ENCODE measurements around the gene ZBTB25.
"Not testable (repeated sequence)": the region's sequence is repeated elsewhere in the genome, so short reads cannot be mapped to it uniquely, and the experiment has no call there.

ZBTB25 gene

DNA sequence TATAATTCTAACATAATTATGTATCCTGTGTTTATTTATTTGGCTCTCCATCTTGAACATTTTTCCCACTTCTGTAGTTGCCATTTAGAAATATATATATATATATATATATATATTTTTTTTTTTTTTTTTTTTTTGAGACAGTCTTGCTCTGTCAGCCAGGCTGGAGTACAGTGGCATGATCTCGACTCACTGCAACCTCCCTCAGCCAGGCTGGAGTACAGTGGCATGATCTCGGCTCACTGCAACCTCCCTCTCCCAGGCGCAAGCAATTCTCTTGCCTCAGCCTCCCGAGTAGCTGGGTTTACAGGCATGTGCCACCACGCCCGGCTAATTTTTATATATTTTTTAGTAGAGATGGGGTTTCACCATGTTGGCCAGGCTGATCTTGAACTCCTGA is 14.0 kb upstream of the ZBTB25 start:
- not testable (repeated sequence) for DNase-seq (ENCODE audit: low read depth in 2 of 2, low spot score in 1 of 2)

DNA sequence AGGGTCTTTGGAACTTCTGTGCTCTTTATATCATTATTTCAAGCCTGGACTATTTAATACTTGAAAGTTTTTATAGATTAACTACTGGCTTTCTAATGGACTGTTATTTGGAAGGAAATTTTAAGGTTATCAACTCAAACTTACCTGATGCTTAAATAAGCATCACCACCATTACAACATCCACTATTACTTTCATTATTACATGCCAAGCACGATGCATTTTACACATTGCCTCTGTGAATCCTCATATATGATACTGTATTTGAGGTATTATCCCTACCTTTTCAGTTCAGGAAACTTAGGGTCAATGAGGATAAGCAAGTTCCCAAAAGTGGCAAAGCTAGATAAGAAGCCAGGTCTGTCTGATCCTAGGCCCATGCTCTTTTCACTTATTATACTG is 13.3 kb upstream of the ZBTB25 start:
- DNase-seq (ENCODE audit: low read depth in 2 of 2, low spot score in 1 of 2): no peak

DNA sequence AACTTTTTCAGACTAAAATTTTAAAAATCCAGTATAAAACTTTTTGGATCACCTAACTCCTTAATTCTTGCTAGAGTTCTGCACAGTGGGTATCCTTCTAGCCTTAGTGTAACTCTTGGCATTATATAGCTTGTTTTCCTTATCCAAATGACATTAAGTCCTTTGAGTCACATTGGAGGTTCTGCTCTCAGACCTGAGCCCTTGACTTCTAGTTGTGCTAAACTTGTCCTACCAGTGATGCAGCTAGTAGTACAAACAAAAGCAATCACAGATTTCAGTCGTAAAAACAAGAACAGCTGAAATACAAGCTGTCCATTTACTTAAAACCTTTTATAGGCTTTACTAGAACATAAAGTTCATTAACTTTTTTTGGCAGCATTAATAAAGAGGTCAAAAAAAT is 11.4 kb upstream of the ZBTB25 start:
- DNase-seq (ENCODE audit: low read depth in 2 of 2, low spot score in 1 of 2): no peak

DNA sequence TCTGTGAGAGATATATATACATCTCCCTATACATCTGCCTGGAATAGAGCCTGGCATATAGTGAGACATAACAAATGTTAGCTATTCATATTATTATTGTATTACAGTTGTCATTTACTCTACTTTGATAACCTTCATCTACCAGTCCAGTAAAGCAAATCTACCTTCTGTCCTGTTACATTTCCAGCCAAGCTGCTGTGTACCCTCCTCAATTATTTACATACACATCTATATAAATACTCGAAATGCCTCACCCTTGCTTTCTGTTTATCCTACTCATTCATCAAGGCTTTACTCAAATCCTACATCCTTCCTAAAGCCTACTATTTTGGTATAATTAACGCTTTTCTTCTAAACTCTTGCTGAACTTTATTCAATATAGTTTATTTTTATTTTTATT is 9.6 kb upstream of the ZBTB25 start:
- DNase-seq (ENCODE audit: low read depth in 2 of 2, low spot score in 1 of 2): no peak

DNA sequence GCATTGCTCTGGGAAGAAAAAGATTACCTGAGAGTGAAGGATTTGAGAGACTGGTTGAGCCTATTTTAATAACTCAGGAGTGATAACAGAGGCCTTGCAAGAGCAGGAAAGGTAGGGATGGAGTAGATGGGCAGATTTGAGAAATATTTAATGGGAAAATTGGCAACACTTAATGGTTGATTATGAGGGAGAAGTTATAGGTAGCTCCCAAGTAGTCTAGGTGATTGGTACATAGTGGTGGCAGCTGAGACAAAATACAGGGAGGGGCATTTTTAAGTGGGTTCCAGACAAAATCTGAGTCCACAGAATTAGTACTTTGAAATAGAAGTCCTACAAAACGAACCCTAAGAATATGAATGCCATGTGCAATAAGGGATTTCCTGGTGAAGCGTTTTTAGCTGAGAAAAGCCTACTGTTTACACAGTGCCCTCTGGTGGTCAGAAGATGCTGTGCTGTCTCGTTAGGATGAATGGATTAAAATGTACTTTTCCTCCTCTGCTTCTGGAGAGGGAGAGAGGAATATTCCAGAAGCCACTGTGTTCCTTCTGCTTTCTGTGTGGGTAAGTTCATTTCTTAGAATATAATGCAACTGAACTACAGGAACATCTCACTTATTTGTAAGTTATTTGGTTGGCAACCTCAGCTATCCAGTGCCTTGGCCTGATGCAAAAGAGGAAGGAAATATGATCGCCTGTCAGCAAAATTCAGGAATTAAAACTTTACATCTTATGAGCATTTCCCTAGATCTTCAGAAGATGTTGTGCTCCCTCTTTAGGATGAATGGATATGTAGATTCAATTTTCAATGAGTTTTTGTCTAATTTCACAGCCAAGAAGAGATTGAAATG is 7.4 kb upstream of the ZBTB25 start:
- peak; percentile 28 to 46 for DNase-seq (ENCODE audit: low read depth in 2 of 2, low spot score in 1 of 2)

DNA sequence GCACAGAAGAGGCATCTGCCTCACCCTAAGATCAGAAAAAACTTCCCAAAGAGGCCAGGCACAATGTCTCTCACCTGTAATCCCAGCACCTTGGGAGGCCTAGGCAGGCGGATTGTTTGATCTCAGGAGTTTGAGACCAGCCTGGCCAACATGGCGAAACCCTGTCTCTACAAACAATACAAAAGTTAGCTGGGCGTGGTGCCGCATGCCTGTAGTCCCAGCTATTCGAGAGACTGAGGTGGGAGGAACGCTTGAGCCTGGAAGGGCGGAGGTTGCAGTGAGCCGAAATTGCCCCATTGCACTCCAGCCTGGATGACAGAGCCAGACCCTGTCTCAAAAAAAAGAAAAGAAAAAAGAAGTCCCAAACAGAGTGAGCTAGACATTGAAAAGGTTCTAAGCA is 5.4 kb upstream of the ZBTB25 start:
- no peak for DNase-seq (ENCODE audit: low read depth in 2 of 2, low spot score in 1 of 2)

DNA sequence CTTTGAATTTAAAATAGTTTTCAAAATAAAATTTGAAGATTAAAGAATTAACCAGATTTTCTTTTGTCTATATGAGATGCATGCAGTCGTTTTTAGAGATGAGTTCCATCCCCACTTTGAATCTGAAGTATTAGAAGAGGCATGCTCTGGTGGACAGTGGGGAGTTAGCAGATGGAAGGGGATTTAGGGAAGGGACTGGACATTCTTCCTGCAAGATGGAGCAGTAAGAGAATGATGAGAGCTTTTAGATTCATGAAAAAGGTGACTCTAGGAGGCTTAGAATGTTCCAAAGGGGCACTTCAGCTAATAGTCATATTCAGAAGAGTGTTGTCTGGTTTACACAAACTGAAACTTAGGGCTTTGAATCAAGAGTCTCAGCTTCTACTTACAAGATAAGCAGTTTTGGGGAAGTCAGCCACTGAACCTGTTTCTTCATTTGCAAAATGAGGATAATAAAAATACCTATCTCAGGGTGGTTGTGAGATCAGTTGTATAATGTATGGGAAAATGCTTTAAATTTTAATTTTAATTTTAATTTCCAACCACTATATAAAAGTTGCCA is 4.7 kb upstream of the ZBTB25 start:
- no peak for DNase-seq (ENCODE audit: low read depth in 2 of 2, low spot score in 1 of 2)

DNA sequence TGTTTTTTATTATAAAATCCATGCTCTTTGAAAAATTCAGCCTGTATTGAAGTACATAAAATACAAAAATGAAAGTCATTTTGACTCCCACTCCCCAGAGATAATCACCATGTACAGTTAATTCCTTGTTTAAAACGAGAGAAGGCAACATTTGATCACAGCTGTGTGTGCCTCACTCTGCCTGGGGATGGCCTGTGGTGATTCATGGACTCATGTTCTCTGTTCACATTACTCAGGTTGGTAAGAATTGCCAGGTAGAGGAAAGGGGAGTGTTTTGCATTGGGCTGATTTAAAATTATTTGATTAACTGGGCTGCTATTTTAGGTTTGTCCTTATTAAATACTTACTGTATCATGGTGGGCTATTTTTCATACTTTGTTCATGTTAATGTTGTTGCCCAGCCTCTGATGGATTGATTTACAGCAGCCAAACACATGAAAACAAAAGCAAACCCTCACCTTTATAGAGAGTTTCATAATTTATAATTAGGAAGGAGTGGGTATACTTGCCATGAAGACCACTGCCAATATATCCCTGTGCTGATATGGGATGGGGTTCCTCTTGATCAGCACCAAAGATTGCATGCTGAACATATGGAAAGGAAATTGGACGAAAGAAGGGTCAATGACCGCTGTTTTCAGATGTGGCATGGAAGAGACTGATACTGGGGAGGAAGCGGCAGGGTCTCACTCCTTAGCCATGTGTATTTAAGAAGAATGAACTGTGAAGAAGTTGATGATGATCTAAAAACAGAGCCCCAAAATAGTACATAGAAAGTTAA is 3.9 kb upstream of the ZBTB25 start:
- DNase-seq (ENCODE audit: low read depth in 2 of 2, low spot score in 1 of 2): no peak

DNA sequence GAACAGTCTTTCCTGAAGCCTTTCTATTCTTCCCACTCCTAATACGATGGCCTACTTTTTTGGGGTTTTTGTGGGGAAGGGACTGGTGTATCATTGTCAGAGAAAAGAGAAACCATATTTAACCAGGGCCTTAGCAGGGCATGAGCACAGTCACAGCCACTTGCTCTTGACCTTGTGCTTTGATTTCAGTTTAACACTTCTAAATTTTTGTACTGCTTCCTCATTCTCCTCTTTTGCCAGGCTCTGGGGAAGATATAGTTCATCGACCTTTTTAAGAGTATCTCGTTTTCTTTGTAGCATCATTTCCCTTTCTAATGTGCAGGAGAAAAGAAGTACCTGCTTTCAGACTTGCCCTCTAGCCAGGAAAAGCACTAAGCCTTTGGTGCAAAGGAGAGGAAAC is 3.1 kb upstream of the ZBTB25 start:
- no peak for DNase-seq (ENCODE audit: low read depth in 2 of 2, low spot score in 1 of 2)

DNA sequence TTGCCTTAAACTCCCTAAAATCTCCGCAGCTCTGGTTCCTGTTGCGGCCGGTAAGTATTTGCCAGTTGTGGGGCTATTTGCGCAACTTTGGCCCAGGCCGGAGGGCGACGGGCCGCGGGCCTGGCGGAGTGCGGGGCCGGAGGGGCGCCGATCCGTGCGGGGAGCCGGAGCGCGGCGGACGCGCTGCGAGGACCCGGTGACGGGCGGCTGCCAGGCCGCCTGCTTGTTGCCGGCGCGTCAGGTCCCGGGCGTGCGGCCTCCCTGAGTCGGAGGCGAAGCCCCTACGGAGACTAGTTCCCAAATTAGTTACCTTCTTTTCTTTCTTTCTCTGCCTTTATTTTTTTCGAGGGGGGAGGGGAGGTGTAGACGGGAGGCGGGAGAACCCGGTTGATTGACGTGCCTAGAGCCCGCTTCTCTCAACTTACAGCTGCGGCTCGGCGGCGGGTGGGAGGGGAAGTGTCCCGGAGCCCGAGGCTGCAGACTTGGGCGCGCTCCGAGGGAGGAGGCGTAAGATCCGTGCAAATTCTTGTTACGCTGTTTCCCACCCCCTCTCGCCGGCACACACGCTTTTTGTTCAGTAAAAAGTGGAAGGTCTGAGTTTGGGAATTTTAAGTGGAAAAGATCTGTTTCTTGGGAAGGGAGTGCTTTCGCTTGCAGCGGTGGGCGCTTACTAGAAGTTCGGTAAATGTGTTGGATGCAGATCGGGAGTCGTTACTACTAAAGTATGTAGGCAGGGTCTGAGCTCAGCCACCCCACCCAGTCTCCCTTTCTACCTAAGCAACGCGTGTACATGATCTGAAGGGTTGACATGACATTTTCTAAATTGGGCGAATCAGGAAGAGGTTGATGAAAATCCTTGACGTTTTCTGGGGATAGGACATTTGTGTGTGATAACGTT is 1.5 kb upstream of the ZBTB25 start:
- DNase-seq (ENCODE audit: low read depth in 2 of 2, low spot score in 1 of 2): peak; percentile 60 to 70

DNA sequence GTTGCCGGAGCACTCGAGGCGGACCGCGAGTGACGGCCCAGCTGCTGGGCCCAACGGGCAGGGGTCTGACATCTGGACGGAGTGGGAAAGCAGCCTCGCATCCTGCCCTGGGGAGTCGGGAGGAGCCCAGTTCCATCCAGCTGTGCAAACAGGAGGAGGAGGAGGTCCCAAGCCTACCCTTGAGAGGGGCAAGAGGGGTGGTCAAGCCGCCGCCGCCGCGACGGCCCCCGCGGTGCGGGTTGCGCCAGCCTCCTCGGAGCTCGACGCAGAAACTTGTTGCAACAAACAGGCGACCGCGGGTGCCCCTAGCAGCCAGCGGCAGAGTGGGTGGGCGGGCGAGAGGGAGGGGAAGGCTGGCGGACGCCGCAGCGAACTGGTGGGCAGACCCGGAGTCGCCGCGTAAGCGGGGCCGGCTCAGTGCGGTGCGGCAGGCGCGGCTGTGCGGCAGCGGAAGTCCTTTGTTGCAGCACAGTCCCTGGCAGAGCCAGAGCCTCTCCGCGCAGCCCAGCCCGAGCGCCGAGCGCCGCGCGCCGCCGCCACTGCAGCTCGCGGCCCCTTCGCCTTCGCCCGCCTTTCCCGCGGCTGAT is 765 bp upstream of the ZBTB25 start, which contains the start of gene ZBTB1:
Gene ZBTB1 (plus strand): TSS at position 461 of the 587 bp plus-strand sequence. CDS start 16,735 bp downstream, outside the sequence.
- DNase-seq (ENCODE audit: low read depth in 2 of 2, low spot score in 1 of 2): peak; percentile 52 to 68

DNA sequence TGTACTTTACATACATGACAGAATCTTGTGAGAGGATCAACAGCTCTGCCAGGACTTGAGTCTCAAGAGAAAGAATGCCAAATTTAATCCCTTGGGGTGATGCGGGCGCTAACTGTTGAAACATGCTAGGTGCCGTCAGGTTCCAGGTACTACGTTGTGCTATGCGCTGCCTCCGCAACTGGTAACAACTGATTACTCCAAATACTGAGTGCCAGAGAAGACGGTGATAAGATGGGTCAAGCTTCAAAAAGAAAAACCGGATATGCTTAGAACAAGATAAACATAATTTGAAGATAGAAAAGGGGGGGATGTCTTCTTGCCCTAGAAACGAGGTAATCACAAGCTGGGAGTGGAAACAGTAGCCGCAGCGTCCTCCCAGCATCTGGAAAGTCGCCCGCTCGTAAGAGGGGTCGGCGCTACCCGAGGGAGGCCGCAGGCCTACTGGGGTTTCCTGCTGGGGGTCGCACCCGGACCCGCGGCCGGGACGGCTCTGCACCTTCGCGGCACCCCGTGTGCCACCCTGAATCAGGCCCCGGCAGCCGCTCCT is 678 bp downstream of the ZBTB25 start:
- no peak for DNase-seq (ENCODE audit: low read depth in 2 of 2, low spot score in 1 of 2)

DNA sequence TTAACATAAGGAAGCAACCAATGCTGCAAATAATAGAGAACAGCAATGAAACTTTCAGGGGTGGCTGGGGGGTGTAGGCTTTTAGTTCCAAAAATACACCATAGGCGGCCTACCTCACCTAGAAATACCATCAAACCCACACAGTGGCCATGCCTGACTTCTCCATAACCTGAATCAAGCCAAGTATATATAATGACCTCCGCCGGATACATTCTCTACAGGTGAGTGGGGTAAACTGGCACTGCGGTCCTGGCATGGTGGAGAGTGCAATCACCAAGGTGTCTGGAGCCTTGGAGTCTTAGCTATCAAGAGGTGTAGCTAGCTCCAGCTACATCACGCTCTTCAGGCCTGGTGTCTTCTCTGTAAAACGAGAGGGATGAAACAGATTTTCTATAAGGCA is 1.2 kb downstream of the ZBTB25 start:
- no peak for DNase-seq (ENCODE audit: low read depth in 2 of 2, low spot score in 1 of 2)

DNA sequence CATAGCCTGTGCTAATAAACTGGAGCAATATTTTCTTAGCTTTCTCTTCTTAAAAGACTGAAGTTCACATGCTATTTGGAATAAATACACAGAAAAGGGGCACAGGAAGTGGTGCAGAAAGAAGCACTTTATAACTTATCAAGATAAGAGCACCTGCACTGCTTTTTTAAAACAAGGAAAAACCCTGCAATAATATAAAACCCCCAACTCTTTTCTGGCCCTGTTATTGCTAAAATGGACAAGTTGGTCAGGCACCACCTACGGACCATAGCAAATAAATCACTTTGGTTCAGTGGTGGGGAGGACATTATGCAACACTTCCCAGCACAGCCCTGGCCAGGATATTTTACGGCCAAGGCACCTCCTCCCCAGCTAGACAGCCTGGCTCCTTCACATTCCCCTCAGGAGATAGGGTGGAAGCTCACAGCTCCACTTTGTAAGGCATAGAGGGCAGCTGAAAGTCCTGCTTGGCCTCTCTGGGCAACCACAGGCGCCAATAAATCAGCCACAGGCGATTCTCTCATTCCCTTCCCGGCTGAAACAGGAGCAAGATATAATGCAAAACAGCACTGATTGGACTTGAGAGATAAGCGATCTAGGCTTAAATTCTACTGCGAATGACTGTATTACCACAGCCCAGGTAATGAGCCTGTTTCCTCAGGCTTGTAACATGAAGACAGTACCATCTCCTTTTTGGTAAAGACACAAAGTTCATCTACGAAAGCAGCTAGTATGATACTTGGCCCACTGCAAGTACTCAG is 2.0 kb downstream of the ZBTB25 start:
- no peak for DNase-seq (ENCODE audit: low read depth in 2 of 2, low spot score in 1 of 2)

DNA sequence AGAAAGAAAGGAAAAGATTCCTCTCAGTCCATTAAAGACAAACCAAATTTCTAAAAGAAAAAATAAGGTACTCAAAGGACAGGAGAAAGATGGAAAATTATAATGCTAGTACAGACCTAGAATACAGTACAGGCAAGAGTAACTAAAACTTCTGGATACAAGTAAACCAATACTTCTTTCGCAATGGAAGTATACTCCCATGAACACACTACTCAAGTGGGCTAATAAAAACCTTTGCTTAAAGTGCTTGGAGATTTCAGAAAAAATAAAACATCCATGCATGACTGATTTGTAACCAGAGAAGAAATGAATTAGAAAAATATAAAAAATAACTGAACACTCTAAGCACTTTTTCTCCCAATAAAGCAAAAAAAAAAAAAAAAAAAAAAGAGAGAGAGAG is 3.5 kb downstream of the ZBTB25 start:
- no peak for DNase-seq (ENCODE audit: low read depth in 2 of 2, low spot score in 1 of 2)

DNA sequence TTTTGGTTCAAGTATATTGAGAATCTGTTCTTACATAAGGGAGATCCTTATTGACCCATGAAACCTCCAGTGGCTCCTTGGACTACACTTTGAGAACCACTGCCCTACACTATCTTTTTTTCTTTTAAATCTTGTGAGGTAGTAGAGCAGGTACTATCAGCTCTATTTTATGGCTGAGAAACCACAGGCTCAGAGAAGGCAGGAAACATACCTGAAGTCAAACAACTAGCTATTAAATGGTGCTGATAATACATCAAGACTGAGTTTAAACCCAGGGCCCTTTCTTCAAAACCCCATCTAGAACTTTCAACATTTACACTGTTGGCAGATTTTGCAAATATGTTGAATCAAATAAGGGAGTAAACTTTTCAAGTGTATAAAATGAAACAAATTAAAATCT is 6.9 kb downstream of the ZBTB25 start:
- no peak for DNase-seq (ENCODE audit: low read depth in 2 of 2, low spot score in 1 of 2)

DNA sequence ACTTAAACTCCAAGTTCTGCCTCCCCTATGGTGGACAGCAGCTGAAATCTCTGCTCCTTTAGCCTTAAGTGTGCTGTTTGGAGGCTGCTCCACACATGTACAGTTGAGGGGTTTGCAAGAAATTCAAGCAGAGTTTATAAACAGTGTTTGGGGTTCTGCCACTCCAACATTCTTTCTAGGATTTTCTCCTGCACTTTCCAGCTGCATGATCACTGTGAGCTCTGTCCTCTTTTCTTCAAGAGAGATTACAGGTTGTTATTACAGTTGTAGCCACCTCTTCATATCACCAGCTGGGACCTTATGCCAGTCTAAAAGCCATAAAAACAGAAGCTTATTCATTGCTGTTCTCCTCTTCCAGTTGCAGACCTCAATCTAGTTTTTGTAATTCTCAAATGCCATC is 8.4 kb downstream of the ZBTB25 start:
- DNase-seq (ENCODE audit: low read depth in 2 of 2, low spot score in 1 of 2): no peak

DNA sequence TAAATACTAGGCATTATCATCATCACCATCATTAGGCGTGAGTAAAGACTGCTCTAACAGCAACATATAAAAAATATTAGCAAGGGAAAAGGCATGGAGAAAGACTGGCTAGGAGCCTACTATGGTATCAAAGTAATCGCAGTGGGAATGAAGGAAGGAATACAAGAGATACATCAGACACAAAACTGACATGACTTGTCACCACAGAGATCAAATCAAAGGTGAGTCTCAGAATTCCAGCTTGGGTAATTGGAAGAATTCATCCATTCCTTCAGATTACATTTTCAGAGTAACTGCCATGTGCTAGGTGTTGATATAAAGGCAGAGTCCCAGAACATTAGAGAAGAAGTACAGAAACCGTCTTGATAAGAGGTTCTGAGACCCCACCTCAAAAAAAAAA is 10.2 kb downstream of the ZBTB25 start:
- DNase-seq (ENCODE audit: low read depth in 2 of 2, low spot score in 1 of 2): no peak

DNA sequence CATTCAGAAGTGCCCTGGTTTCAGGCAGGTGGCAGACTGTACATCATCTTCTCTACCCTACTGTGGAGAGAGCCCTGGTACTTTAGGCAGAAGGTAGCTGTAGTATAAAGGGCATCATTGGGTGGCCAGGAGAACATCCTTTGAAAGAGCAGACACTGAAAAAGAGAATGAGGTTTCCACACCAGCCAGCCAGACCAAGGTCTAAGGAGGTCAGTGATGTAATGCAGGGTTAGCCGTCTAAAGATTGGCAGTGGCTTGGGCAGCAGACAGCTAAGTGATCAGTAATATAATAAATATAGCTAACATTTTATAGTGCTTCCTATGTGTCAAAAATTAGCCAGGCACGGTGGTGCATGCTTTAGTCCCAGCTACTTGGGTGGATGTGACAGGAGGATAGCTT is 12.0 kb downstream of the ZBTB25 start:
- DNase-seq (ENCODE audit: low read depth in 2 of 2, low spot score in 1 of 2): no peak
